Activated CD4-positive, alpha-beta T cell treated with anti-CD3 and anti-CD28 coated beads, Interleukin-10, Interleukin-2, amounts not matched to agents 100 ng/mL and 50 ng/mL, durations not matched to agents 16 hours and 8 hours (primary cell): ENCODE data around the gene RFLNA.
"Not testable (repeated sequence)": the region's sequence is repeated elsewhere in the genome, so short reads cannot be mapped to it uniquely, and the experiment has no call there.

ENCODE experiments used
- DNase-seq: peaks from one replicate; pipeline ENCODE4 v3.0.0-alpha.2; 2020

RFLNA gene

GRCh38 chr12:124283326-124283725, 11.6 kb upstream of the RFLNA start:
- DNase-seq = no peak

GRCh38 chr12:124284368-124284767, 10.5 kb upstream of the RFLNA start:
- DNase-seq = no peak

GRCh38 chr12:124286414-124286813, 8.5 kb upstream of the RFLNA start:
- no peak for DNase-seq

- no peak for DNase-seq
These were observed 7.9 kb upstream of the RFLNA start for GRCh38 chr12:124286971-124287370.

GRCh38 chr12:124289634-124290600, 5.0 kb upstream of the RFLNA start:
- DNase-seq = no peak

GRCh38 chr12:124292385-124292784, 2.5 kb upstream of the RFLNA start:
- DNase-seq = no peak

GRCh38 chr12:124293286-124294003, 1.4 kb upstream of the RFLNA start:
- DNase-seq = no peak

- no peak for DNase-seq
These were observed 652 bp downstream of the RFLNA start for GRCh38 chr12:124295431-124296058.

- no peak for DNase-seq
These were observed 1.5 kb downstream of the RFLNA start for GRCh38 chr12:124296295-124296915.

GRCh38 chr12:124296916-124297351, 2.0 kb downstream of the RFLNA start:
- no peak for DNase-seq

GRCh38 chr12:124297389-124297788, 2.5 kb downstream of the RFLNA start:
- DNase-seq = no peak

GRCh38 chr12:124297856-124298255, 3.0 kb downstream of the RFLNA start:
- DNase-seq = no peak

GRCh38 chr12:124298685-124299410, 4.0 kb downstream of the RFLNA start:
- DNase-seq = no peak

GRCh38 chr12:124299628-124300388, 4.9 kb downstream of the RFLNA start:
- no peak for DNase-seq

- not testable (repeated sequence) for DNase-seq
These were observed 5.8 kb downstream of the RFLNA start for GRCh38 chr12:124300657-124301056.

- no peak for DNase-seq
These were observed 6.3 kb downstream of the RFLNA start for GRCh38 chr12:124301084-124301654.

GRCh38 chr12:124302241-124302806, 7.4 kb downstream of the RFLNA start:
- DNase-seq = no peak

GRCh38 chr12:124302807-124303578, 8.1 kb downstream of the RFLNA start:
- DNase-seq = no peak

- no peak for DNase-seq
These were observed 8.9 kb downstream of the RFLNA start for GRCh38 chr12:124303579-124304313.
